GM21360 (cell line): ENCODE measurements around the gene CHD6.

ENCODE experiments used
- ATAC-seq: cut with Tn5 transposase; IDR thresholded peaks from one replicate; pipeline ENCODE4 v1.9.1; 2021; ENCODE audit warnings: mild to moderate bottlenecking, moderate library complexity; ENCODE audit not compliant: unreplicated experiment

Gene CHD6

DNA sequence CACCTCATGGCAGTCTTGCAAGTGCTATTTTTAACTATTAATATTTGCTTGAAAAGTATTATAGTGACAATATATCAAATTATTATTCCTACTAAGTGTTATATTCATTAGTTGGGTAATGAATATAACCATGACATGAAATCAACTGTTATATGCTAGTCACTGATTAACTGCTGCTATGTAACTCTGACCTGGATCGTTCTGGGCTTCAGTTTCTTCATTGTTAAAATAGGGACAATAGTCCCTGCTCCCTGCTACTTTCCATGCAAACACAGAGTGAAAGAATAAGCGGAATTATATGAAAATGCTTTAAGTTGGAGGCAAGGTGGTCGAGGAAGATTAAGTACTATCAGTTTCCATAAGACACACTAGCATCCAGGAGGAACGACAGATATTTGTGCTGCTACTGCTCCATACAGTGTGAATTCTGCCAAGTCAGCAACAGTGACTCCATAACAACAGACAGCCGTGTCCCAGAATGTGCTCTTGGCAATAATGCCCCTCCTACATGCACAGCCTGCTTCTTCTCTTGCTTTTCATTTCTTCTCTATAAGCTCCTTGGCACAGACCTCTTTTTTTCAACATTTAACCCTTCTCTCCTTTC is 107.2 kb downstream of the CHD6 start:
- no peak for ATAC-seq

DNA sequence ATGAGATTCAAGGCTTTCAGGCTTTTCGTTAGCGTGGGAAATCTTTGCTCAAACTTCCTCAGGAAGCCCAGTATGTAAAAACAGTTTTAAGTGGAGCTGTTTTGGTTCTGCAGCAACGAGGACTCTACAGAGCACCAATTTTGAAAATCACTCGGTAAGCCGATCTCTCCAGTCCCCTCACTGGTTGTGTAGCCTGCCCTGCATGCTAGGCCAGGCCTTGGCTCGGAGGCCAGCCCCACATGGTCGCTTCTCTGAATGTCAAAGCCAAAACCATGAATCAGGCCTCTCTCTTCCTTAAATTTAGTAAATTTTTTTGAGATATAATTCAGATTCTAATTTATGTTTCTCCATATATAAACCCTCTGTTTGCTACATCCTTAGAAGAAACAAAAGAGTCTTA is 108.0 kb downstream of the CHD6 start:
- no peak for ATAC-seq

DNA sequence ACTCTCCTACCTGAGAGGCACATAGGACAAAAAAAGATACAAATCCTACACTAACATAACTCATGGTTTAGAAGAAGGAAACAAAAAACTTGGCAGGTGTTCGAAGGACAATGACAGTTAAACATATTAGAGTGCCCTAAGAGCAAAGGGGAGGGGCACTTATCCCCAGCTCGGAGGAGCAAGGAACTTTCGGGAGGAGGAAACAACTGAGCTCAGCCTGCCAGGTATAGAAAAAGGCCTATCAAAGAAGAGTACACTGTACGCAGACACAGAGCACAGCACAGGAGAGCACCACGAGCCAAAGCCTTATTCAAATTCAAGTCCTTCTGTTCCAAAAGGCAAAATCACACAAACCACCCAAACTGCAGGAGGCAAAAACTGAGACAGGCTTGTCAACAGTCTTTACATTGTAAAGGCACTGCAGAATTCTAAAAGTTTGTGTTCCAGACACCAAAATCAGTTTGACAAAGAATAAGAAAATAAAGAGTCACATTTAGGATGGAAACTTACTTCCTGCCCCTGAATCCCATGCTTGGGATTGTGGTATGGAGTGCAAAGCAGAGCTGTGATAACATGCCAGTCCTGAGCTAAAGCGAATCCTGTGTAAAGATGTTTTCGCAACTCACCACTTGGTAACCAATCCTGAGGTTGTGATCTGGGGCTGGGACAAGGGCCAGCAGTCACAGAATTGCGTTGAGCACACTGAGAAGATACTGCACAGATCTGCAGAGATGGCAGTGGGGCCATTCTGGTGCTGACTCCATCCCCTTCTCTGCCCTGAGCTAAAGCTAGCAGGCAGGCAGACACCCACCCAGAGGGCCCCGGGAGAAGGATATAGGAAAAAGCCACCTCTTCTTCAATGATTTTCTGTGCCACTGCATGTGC is 108.6 kb downstream of the CHD6 start:
- no peak for ATAC-seq

DNA sequence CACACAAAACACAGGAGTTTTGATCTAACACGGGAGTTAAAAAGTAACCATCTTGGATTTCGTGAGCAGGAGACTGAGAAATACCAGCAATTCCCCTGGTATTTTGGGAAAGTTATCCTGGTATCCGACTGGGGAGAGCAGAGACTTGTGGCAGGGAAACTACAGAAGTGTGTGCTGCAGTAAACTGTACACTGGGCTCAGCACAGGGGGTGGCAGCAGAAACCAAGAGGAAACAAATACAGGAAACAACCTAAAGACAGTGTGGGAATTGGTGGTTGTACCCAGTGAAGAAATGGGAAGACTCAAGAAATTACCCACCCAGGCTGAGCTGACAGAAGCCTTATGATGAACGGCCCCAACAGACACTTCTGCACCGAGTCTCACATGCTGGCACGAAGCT is 109.8 kb downstream of the CHD6 start:
- ATAC-seq: no peak

DNA sequence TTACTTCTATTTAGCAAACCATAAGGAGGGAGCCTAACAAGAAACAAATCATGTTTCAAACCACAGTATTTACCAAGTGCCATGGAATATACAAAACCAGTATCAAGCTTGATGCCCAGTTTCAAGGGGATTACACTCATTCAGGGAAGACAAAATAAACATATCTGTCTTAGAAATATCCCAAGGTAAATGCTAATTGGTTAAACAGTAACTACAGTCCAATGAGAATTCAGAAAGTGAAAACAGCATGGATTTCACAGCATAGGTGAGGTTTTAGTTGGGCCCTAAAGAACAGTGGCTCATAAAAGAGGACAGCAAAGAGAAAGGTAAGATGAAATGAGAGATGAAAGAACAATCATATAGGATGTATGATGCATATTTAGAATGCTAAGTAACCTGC is 110.3 kb downstream of the CHD6 start:
- no peak for ATAC-seq

DNA sequence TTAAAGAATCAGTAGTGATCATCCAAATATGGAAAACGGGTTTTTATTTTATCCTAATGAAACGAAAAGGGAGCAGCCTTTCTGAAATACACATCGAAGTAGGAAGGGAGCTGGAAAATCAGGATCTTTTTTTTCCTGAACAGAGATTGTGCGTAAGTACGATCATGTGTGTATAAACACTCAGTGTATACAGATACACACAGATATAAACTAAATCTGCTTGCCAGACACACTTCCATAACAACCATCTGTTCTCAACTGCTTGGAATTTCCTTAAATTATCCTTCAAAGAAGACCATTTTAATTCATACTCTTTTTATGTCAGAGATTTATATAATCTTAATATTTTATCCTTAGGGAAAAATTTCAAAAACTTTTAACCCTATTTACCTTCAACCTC is 110.7 kb downstream of the CHD6 start:
- no peak for ATAC-seq

DNA sequence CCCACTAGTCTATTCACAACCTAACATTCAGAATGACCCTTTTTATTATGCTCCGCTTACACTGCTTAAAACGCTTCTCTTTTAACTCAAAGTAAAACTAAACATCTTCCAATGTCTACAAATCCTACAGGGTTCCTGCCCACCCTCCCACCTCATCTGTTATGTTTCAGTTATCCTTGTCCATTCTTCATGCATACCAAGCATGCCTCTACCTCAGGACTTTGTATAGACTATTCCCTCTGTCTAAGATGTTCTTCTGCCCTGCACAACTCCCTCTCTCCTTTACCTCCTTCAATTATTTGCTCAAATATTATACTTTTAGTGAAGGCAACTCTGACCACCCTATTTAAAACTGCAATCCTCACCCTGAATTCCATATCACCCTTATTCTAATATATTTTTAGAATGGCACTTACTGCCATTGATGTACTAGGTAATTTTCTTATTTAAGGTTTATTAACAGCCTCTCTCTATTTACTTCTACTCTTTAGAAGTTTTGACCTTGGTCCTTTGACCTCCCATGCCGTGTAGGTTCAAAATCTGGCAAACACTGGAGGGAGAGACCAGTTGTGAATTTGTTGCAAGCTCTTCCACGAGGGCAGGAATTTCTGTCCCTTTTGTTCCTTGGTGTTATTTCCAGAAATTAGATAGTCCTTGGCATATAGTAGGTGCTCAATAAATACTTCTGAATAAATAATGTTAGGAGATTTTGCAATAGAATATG is 111.8 kb downstream of the CHD6 start:
- no peak for ATAC-seq

DNA sequence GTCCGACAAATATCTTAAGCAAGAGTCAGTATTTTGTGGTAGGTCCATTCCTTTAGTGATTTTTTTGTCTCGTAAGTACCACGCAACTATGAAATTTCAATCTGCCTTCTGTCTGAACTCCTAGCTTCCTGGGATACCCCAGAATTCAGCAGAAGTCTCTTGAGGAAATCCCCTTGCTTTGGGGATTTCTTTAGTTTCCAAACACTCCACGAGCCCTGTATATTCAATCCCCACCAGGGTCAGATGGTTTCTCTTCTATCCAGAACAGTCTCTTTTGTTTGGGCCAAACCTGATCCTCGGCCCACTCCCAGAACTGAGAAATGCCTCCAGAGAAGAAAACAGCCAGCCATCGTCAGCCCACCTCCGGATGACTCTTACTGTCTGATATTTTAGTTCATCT is 113.0 kb downstream of the CHD6 start:
- ATAC-seq: no peak

DNA sequence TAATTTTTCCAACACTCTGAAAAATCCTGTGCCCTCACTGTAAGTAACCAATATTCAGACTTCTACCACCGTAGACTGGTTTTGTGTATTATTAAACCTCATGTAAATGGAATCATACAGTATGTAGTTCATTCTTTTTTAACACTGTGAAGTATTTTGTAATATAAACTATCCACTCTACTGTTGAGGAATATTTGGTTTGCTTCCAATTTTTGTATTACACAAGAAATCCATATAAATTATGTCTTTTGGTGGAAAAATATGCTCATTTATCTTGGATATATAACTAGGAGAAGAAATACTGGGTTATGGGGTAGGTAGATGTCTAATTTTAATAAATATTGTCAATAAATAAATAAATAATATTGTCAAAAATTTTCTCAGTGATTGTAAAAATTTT is 116.8 kb downstream of the CHD6 start:
- ATAC-seq: no peak

DNA sequence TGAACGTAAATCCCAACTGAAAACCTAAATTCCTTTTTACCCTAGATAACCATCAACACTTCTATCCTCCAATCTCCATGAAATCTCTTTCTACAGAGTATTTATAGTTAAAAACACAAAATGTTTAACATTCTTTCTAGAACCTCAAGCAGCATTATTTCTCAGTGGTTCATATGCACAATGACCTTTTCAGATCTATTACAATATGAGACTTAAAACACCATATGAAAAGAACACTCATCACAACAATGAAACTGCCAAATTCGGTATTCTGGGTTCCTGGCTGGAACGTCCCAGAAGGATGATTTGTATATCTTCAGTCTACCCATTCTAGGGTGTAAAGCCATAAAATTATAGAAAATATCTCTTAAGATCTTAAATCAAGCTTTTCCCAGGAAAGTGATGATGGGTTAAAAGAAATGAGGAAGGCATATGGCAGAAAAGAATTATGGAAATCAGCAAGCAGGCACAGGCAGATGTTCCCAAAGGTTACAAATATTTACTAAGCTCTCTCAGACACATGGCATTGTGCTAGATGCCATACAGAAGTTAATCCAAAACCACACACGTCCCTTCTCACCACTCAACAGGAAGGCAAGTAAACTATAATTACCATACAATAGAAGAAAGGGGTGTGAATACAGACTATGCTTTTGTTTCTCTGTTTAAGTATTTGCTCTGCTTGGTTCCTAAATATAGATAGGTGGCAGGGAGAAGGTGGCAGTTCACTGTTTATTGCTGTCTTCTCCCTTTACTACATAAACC is 118.0 kb downstream of the CHD6 start:
- no peak for ATAC-seq

DNA sequence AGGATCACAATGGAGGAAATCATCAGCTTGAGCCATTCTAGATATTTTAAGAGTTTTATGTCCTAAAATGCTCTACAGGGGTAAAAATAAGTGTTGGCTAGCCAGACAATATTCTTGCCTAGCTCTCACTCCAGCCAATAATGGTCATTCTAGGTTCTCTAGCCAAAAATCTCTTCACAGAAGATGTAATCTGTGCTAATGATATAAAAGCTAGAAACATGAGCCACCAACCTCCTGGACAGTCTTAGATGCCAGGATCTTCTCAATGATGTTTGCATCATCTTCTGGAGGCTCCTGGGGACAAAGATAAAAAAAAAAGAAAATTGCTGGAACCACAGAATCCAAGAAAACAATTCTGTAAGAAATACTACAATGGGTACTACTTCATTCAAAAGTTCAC is 119.1 kb downstream of the CHD6 start:
- no peak for ATAC-seq

DNA sequence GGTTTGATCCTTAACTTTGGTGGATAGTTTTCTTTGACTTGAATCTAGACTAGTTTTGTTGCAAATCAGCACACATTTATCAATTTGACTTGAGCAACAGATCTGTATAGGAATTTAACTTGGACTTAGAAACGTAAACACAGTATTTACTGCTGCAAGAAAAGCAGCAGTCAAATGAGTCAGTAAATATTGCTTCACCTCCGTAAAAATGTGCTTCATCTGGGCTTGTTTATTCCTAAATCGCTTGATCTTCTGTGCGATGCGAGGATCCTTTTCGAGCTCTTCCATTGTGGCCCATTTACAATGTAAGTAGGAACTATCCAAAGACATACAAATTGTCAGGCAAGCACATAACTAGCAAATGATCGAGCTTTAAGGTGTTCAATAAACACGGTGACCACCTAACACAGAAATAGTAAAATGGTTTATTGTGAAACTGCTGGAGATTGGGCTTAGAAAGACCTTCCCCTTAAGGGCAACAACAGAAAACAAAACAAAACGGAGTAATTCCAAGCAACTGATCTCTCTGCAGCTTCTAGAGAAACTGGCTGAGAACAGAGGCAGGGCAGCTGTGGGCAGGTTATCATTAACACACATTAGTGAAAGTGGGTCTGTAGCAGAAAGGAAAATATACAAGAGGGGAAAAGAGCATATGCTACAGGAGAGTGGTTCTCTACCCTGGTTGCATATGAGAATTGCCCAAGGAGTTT is 120.8 kb downstream of the CHD6 start:
- ATAC-seq: no peak

DNA sequence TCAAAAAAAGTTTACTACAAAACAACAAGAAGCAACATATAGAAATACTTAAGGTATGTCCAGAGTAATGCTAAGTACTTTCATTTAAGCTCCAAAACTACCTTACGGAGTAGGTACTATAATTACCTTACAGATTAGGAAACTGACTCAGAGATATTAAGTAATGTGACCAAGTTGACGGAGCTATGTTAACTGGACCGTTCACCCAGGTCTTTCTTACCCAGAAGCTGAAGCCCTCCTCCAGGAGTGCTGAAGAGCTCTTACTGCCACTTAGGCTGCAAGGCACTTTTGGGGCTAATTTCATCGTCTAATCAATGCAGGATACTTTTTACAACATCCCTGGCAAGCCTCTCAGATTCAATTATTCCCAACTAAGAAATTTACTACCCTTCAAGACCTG is 123.7 kb downstream of the CHD6 start:
- ATAC-seq: no peak

DNA sequence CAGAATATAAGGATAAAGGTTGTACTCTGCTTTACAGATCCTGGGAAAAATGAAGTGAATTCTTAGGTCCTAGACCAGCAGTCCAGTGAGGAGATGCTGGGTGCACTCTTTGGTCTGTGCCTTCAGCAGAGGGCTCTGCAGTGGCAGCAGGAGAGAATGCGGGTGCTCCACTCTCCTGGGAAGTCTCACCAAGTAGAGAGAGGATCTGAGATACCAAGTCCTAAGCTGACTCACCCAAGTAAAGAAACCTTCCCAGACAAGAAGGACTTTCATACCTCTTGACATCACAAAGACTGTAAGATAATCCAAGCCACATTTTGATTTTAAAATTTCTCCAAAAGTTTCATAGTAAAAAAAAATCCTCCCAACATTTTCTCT is 134.6 kb downstream of the CHD6 start:
- ATAC-seq: no peak

DNA sequence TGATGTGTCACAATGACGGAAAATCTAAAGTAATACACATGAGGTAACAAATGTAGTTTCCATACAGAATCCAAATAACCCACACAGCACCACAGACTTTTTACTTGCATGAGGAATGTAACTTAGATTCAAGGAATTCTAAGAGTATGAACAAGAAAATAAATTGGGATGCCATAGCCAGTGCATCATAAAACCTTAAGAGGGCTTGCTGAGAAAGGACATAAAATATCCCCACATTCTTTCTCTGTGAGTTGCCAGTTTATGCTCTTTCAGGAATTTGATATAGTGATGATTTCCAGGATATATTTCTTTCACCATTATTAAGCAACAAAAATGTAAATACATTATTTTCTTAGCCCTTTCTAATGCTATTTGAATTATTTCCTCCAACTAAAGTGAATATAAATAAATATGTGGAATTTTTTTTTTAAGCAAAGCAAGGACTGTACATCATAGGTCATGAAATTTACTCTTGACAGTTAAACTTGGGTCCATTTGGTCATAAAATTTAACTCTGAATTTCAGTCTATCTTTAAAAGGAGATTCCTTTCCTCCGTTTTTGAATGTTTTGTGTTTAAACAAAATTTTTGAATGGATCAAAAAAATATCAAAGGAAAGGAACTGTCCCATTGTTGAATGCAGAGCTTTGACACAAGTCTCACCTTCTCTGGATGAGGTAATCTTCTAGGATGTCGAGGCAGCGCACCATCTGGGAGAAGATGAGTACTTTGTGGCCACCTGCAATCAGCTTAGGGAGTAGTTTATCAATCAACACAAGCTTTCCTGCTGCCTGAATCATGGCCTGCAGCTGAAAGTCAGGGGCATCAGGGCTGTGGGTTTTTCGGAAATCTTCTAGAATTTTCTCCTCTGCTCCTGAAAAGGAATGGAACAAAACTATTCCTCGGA is 135.3 kb downstream of the CHD6 start:
- no peak for ATAC-seq

DNA sequence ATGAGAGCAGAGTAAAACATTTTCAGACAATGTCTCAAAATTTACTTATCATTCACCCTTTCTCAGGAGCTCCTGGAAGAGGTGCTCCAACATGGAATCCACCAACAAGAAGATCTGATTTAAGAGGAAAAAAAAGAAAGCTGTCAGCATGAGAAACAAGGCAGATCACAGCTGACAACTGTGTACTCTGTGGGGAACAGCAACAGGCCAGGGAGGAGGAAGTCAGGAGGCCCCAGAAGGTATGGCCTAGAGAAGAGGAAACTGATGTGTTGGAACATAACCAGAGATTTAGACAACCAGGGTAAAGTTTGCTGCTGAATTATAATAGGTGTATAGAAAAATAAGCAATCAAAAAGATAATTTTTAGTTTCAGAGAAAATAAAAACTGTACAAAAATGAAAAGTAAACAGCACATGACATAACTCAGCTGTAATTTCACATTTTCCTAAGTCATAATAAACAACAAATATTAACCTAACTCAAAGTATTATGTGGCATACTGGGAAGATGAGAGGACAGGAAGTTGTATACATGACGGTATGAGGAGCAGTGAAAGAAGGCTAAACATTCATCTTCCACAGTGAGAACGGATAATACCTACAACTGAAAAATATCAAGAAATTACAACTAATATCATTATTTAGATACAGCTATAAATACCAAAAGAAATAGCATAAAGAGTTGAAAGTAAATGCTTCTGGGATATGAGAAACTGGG is 138.0 kb downstream of the CHD6 start:
- no peak for ATAC-seq

DNA sequence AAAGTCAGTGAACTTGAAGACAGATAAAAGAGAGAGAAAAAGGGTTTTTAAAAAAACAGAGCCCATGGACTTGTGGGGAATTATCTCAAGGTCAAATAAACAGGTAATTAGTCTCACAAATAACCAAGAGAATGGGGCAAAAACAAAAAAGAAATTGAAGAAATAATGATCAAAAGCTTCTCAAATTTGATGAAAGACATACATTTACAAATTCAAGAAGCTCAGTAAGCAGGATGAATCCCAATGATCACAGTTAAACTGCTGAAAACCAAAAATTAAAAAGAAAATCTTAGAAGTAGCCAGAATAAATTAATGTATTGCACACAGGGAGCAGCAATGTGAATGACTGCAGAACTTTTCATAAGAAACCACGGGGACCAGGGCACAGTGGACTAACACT is 139.1 kb downstream of the CHD6 start:
- ATAC-seq: no peak

DNA sequence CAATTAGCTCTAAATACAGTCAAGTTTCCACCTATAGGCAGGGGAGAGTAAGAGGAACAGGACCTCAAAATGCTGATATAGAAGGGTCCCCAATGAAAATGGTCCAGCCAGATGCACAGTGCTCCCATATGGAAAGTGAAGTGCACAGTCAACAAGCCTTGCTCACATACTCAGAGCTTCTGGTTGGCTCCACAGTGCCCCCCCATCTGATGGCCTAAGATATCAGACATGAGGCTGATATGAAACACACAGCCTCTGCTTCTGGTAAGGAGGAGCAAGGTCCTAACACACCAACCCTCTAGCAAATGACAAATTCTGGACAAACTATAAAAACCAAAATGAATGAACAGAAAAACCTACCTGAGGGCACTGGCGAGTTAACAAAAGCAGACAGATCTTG is 140.2 kb downstream of the CHD6 start:
- ATAC-seq: no peak

DNA sequence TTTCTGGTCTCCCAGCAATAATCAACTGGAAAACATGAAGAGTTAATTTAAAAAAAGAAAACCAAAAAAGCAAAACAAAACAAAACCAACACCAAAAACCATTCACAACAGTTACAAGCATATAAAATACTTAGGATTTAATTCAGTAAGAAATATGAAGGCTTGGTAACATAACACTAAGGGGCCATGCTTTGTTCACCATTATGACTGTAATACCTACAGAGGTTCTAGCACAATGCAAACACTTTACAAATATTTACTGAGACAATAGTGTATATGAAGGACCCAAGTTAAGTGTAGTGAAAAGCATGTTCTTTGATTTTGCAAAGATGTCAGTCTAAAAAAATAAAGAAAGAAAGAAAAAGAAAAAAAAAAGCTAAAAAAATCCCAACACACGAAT is 141.7 kb downstream of the CHD6 start:
- ATAC-seq: no peak
